Effector CD4-positive, alpha-beta T cell (primary cell): ENCODE data around the gene KHSRP.

Experiments
- DNase-seq: peaks from one replicate; pipeline ENCODE4 v3.0.0-alpha.2; 2020
- total RNA-seq: gene quantifications from one replicate; lab custom pipeline; 2026; lab: John Stamatoyannopoulos, UW

Gene KHSRP
- 107 reads per million, percentile 84 among the genes with 10 or more reads in this experiment for total RNA-seq

GRCh38 chr19:6424195-6424938, at the start of gene KHSRP:
Gene KHSRP, minus strand, starts transcription at chr19:6424811. Its CDS starts 110 bp downstream, at chr19:6424701.
- DNase-seq, result no peak

DNA sequence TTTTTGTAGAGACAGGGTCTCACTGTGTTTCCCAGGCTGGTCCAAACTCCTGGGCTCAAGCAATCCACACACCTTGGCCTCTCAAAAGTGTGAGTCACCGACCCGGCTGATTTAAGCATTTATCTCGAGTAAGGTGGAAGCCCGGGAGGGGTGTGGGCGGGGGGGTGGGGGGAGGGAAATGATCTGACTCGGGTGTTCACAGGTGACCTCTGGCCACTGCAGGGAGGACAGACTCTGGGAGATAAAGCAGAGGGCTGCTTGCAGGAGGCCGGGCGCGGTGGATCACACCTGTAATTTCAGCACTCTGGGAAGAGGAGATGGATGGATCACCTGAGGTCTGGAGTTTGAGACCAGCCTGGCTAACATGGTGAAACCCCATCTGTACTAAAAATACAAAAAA, 49.0 kb upstream of the KHSRP start:
- DNase-seq, result no peak

DNA sequence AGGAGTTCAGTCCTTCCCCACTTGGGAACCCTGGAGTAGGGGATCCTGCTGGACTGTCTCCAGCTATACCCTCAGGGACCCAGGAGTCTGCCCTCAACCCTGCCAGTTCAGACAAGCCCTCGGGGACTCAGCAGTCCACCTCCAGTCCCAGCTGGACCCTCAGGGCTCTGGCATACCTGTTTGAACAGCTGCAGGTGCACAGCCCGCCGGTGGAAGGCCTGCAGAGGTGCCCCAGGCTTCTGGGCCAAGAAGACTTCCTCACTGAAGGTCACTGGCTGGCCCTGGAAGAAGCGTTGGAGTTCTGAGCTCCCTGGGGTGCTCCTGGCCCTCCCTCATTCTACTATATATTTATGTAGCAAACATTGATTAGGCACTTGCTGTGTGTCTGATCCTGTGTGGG, 48.1 kb upstream of the KHSRP start:
- no peak for DNase-seq

DNA sequence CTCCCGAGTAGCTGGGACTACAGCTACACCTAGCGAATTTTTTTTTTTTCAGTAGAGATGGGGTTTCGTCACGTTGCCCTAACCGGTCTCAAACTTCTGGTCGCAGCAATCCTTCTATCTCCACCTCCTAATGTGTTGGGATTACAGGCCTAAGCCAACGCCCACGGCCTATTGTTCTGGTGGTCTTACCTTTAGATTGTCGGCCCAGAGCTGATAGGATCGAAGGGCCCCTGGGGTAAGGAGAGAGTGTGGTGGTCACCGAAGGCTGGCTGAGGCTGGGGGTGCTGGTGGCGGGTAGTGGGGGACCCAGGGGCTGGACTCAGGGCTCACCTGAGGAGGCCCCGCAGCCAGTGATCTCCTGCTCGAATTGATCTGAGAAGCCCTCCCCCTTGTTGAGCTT, 46.5 kb upstream of the KHSRP start:
- no peak for DNase-seq

GRCh38 chr19:6470173-6470572, 45.6 kb upstream of the KHSRP start:
- DNase-seq, result no peak

- DNase-seq, result no peak
These were observed 42.8 kb upstream of the KHSRP start for GRCh38 chr19:6467384-6467783.

GRCh38 chr19:6466526-6467248, 42.1 kb upstream of the KHSRP start:
- no peak for DNase-seq

DNA sequence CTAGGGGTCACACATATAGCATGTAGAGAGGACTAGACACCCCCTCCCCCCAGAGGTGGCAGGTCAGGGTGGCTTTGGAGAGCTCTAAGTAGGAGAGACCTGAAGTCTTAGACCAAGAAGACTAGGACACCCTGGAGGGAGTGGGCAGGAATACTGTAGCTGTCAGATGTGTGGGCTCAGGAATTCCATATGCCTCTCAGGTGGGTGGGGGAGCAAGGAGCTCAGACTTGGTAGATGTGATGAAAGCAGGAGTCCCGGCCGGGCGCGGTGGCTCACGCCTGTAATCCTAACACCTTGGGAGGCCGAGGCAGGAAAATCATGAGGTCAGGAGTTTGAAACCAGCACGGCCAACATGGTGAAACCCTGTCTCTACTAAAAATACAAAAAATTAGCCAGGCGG, 41.1 kb upstream of the KHSRP start:
- no peak for DNase-seq

GRCh38 chr19:6465006-6465405, 40.4 kb upstream of the KHSRP start:
- no peak for DNase-seq

- DNase-seq, result peak; percentile 36
These were observed 39.7 kb upstream of the KHSRP start, which contains the start of gene CRB3 for GRCh38 chr19:6464070-6464873. Gene CRB3, plus strand, starts transcription at chr19:6464271. Its CDS starts 431 bp downstream, at chr19:6464702.

DNA sequence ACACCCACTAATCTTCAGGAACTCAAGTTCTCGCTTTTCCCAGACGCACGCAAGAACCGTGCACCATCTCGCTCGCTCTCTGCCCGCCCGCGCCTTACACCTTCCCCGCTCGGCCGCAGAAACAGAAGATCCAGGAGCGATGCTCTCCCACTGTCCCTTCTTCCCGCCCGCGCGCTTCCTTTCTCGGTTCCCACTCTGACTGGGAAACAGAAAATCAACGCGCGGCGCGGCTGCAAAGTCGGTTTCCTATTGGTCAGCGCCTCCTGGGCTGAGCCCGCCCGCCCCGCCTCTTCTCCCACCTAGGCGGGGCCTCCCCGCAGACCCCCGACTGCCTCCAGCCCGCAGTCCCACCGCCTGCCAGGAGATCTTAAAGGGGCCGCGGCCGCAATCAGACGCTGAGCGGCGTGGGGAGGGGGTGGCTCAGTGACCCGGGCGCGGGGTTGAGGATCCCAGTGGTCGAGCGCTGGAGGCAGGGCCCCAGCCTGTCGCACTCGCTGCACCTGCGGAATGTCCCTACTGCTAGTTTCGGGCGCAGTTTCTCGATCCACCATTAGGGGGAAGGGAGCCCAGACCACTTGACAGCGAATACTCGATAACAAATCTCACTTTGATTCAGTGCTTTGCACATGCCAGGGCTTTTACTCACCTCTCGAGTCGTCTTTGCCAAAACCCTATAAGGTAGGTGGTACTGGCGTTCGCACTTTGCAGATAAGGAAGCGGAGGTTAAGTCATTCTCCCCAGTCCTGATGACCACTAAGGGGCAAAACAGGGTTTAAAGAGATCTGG, 35.7 kb upstream of the KHSRP start:
- peak; percentile 95 for DNase-seq

- DNase-seq, result peak; percentile 30
These were observed 34.9 kb upstream of the KHSRP start, which contains the start of gene SLC25A23 for GRCh38 chr19:6459262-6460098. Gene SLC25A23, minus strand, starts transcription at chr19:6459792. Its CDS starts 164 bp downstream, at chr19:6459628.

DNA sequence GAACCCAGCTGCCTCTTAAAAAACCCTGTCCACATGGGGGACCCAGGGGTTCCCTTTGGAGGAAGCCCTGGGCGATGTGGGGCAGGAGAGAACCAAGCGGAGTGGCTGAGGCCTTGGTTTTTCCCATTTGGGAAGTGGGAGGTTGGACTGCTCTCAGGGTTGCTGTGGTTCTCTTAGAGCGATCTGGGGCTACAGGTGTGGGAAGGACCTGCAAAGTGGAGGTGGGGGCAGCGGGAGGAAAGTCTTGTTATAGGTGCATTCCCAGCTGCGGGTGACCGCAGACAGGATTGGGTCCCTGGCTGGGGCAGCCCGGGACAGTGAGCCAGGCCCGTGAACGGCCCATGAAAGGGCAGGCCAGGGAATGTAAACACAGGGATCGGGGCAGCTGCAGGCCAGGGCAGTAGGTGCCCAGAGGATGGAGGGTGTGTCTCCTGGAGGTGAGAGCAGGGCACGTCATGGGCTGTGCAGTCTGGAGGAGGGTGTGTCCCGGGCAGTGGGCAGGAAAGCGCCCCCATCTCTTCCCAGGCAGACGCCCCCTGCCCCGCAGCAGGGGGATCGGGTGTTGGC, 34.2 kb upstream of the KHSRP start:
- DNase-seq, result no peak

DNA sequence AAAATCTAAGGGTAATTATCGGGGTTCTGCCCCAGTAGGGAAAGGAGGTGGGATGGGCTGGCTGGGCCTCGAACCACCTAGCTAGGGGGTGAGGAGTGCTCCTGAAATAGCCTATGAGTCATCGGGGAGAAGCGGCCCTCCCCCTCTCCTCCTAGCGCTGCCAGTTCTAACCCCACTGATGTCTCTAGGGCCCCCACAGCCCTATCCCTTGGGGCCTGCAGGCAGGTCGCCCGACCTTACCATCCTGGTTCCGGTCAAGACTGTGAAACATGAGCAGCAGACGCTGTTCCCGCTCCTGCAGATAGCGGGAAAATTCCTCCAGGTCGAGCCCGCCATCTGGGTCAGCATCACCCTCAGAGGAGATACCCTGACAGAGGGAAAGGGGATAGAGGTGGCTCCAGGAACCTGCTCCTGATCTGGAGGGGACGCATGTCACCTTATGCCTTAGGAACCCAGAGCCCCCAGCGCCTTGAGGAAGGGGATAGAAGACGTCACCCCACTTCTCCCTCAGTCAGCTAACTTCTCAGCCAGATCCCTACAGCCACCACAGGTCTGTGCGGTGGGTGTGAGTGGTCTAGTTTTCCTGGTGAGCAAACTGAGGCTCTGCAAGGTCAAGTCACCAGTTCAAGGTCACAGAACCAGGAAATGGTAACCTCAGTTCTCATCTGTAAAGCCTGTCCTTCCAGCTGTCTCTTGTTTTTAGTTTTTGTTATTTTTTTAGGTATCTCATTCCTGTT, 33.5 kb upstream of the KHSRP start:
- DNase-seq, result no peak

GRCh38 chr19:6455924-6456323, 31.3 kb upstream of the KHSRP start:
- no peak for DNase-seq

- DNase-seq, result no peak
These were observed 29.4 kb upstream of the KHSRP start for GRCh38 chr19:6453951-6454565.

DNA sequence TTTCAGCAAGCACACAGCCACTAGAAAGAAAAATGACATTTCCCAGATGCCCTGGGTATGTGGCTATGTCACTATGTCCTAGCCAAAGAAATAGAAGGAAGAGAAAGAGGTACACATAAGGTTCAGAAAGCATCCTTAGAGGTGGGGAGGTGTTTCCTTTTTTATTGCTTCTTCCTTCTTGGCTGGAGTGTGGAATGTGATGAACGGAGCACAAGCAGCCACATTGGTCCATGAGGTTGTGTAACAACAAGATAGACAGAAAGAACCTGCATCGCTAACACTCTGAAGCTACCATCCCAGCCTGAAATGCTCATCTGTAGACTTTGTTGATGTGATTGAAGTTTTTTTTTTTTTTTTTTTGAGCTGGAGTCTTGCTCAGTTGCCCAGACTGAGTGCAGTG, 28.3 kb upstream of the KHSRP start:
- DNase-seq, result no peak

GRCh38 chr19:6452223-6452614, 27.6 kb upstream of the KHSRP start:
- DNase-seq, result no peak

- DNase-seq, result no peak
These were observed 27.1 kb upstream of the KHSRP start for GRCh38 chr19:6451583-6452222.
